HepG2 (cell line): ENCODE data around the gene XKR7. TPM values are rescaled to one million over a fixed set of nuclear protein-coding genes. Genes with fewer than 3 reads are reported as not detected.
A peak's percentile ranks its signal among the peaks of the same experiment; 100 is the strongest.

Source experiments
- ASH2L ChIP-seq: fragments of 300-600, 200-600 bp; sonication (generic); IDR thresholded peaks from 2 replicates; pipeline ENCODE4 v1.7.0; 2017; ENCODE audit warnings: low read depth, mild to moderate bottlenecking, moderate library complexity, mixed read lengths, low read length; ENCODE audit not compliant: insufficient read length
- BHLHE40 ChIP-seq: IDR thresholded peaks from 2 replicates; pipeline ENCODE4 v1.6.1; 2011; ENCODE audit warnings: low read length, improper control_type of control experiment
- CBX1 ChIP-seq: IDR thresholded peaks from one replicate; pipeline ENCODE4 v1.6.1; 2016; ENCODE audit warnings: antibody characterized with exemption, low read depth
- CENPT ChIP-seq: sonication (generic); formaldehyde crosslinking; IDR thresholded peaks from 2 replicates; pipeline ENCODE4 v1.8.0; 2022; ENCODE audit warnings: low read depth, mild to moderate bottlenecking, moderate library complexity, missing genetic modification reagents
- DNMT3B ChIP-seq: conservative IDR thresholded peaks from 2 replicates; pipeline ENCODE4 v1.6.1; 2016; ENCODE audit warnings: missing biosample characterization, control low read depth
- FOXK2 ChIP-seq: fragments of 450-650 bp; IDR thresholded peaks from 2 replicates; pipeline ENCODE4 v1.6.1; 2016
- HOXD1 ChIP-seq: sonication (generic); formaldehyde crosslinking; IDR thresholded peaks from 2 replicates; pipeline ENCODE4 v1.5.0; 2020; ENCODE audit warnings: missing genetic modification reagents
- MEIS1 ChIP-seq: sonication (generic); formaldehyde crosslinking; IDR thresholded peaks from 2 replicates; pipeline ENCODE4 v1.9.0; 2021; ENCODE audit warnings: mild to moderate bottlenecking, missing genetic modification reagents, moderate library complexity, borderline replicate concordance
- MLLT10 ChIP-seq: sonication (generic); formaldehyde crosslinking; IDR thresholded peaks from 2 replicates; pipeline ENCODE4 v1.4.0; 2020; ENCODE audit warnings: missing genetic modification reagents
- PHF8 ChIP-seq: sonication (generic); formaldehyde crosslinking; IDR thresholded peaks from 2 replicates; pipeline ENCODE4 v1.5.0; 2020; ENCODE audit warnings: missing genetic modification reagents
- POGZ ChIP-seq: sonication (generic); formaldehyde crosslinking; IDR thresholded peaks from 2 replicates; pipeline ENCODE4 v1.4.0; 2020; ENCODE audit warnings: mild to moderate bottlenecking, missing genetic modification reagents
- REXO4 ChIP-seq: sonication (generic); formaldehyde crosslinking; IDR thresholded peaks from 2 replicates; pipeline ENCODE4 v1.8.0; 2022; ENCODE audit warnings: missing genetic modification reagents, mild to moderate bottlenecking, borderline replicate concordance
- SAP130 ChIP-seq: IDR thresholded peaks from 2 replicates; pipeline ENCODE4 v1.6.1; 2016; ENCODE audit warnings: low read depth
- SMARCE1 ChIP-seq: fragments of 450-650 bp; IDR thresholded peaks from 2 replicates; pipeline ENCODE4 v1.6.1; 2017; ENCODE audit warnings: borderline replicate concordance
- SNAPC4 ChIP-seq: sonication (generic); formaldehyde crosslinking; IDR thresholded peaks from 2 replicates; pipeline ENCODE4 v1.4.0; 2020; ENCODE audit warnings: mild to moderate bottlenecking, missing genetic modification reagents
- TBL1XR1 ChIP-seq: fragments of 150-350 bp; IDR thresholded peaks from 2 replicates; pipeline ENCODE4 v1.6.1; 2014; ENCODE audit warnings: borderline replicate concordance, low read length; ENCODE audit not compliant: partially characterized antibody
- THYN1 ChIP-seq: sonication (generic); formaldehyde crosslinking; IDR thresholded peaks from 2 replicates; pipeline ENCODE4 v1.8.1; 2023; ENCODE audit warnings: low read depth, mild to moderate bottlenecking, moderate library complexity, missing genetic modification reagents, borderline replicate concordance
- ZNF234 ChIP-seq: sonication (generic); formaldehyde crosslinking; conservative IDR thresholded peaks from 2 replicates; pipeline ENCODE4 v1.5.1; 2020; ENCODE audit warnings: mild to moderate bottlenecking, missing genetic modification reagents
- ZNF569 ChIP-seq: sonication (generic); formaldehyde crosslinking; IDR thresholded peaks from 2 replicates; pipeline ENCODE4 v1.5.0; 2020; ENCODE audit warnings: mild to moderate bottlenecking, missing genetic modification reagents, moderate library complexity, borderline replicate concordance
- ZNF652 ChIP-seq: IDR thresholded peaks from 2 replicates; pipeline ENCODE4 v1.6.1; 2016; ENCODE audit warnings: low read depth, borderline replicate concordance
- ZNF746 ChIP-seq: sonication (generic); formaldehyde crosslinking; IDR thresholded peaks from 2 replicates; pipeline ENCODE4 v1.8.0; 2022; ENCODE audit warnings: mild to moderate bottlenecking, missing genetic modification reagents
- polyA plus RNA-seq, 8 experiments: library from polyadenylated mRNA; depleted of rRNA in 3 of 8; stranded (reverse) in 7 of 8; unstranded in 1 of 8; fragments of >200 nt; fragmentation: Illumina TruSeq in 4 of 8; extraction: Trizol in 4 of 8; gene quantifications; 2 replicates each; pipeline versions ENCODE4 v1.2.1 to v1.2.3, GENCODE V29; 2011 to 2016; ENCODE audit warnings: low read depth in 4 of 8, missing spikeins in 1 of 8, mixed read lengths in 1 of 8; ENCODE audit not compliant: insufficient read depth in 1 of 8
- total RNA-seq, 5 experiments: library from RNA; depleted of rRNA; stranded (reverse); fragments of >200 nt; fragmentation: Illumina TruSeq; extraction: Trizol; gene quantifications; 2 replicates each; pipeline ENCODE4 v1.2.3, GENCODE V29; 2016; ENCODE audit warnings: low read depth in 1 of 5
- TF ChIP-seq, protein P1 (sequence below): sonication (generic); formaldehyde crosslinking; IDR thresholded peaks from 2 replicates; pipeline ENCODE4 v1.4.0; 2020; ENCODE audit warnings: missing genetic modification reagents, borderline replicate concordance

XKR7 gene
- total and polyA plus RNA-seq, 2 of the 13 experiments (the other 11 are each of a cell fraction or from before 2014, with no cell fraction given), result not detected

GRCh38 chr20:31951530-31952453, 16.2 kb upstream of the XKR7 start, which contains the start of gene PDRG1 (continued):
- TF ChIP-seq POGZ (CRISPR knock-in tag), result peak; percentile 92
- TF ChIP-seq DNMT3B, result no peak
- peak; percentile 78; the same call in 1 of the 2 replicates for TF ChIP-seq ZNF569
- TF ChIP-seq SMARCE1, result no peak
- TF ChIP-seq ZNF234 (CRISPR knock-in tag), result no peak
- TF ChIP-seq, protein P1, sequence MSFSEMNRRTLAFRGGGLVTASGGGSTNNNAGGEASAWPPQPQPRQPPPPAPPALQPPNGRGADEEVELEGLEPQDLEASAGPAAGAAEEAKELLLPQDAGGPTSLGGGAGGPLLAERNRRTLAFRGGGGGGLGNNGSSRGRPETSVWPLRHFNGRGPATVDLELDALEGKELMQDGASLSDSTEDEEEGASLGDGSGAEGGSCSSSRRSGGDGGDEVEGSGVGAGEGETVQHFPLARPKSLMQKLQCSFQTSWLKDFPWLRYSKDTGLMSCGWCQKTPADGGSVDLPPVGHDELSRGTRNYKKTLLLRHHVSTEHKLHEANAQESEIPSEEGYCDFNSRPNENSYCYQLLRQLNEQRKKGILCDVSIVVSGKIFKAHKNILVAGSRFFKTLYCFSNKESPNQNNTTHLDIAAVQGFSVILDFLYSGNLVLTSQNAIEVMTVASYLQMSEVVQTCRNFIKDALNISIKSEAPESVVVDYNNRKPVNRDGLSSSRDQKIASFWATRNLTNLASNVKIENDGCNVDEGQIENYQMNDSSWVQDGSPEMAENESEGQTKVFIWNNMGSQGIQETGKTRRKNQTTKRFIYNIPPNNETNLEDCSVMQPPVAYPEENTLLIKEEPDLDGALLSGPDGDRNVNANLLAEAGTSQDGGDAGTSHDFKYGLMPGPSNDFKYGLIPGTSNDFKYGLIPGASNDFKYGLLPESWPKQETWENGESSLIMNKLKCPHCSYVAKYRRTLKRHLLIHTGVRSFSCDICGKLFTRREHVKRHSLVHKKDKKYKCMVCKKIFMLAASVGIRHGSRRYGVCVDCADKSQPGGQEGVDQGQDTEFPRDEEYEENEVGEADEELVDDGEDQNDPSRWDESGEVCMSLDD (CRISPR knock-in tag), result no peak
- peak; percentile 61 for TF ChIP-seq BHLHE40
- TF ChIP-seq HOXD1, result peak; percentile 91
- TF ChIP-seq TBL1XR1, result peak; percentile 79
- no peak for TF ChIP-seq FOXK2
- peak; percentile 82 for TF ChIP-seq ASH2L
- no peak for TF ChIP-seq REXO4 (CRISPR knock-in tag)
- no peak for TF ChIP-seq CENPT (CRISPR knock-in tag)
- peak; percentile 99 for TF ChIP-seq PHF8 (CRISPR knock-in tag)
- TF ChIP-seq MLLT10, result 0 out of 2 replicates have a peak, but pooled peaks have one; percentile 22
- peak; percentile 94 for TF ChIP-seq SAP130 (CRISPR knock-in tag)
- TF ChIP-seq THYN1 (CRISPR knock-in tag), result no peak
- TF ChIP-seq ZNF652 (CRISPR knock-in tag), result no peak
- TF ChIP-seq MEIS1 (CRISPR knock-in tag), result peak; percentile 22
- no peak for TF ChIP-seq CBX1
- peak; percentile 50; the same call in 1 of the 2 replicates for TF ChIP-seq ZNF746 (CRISPR knock-in tag)
- TF ChIP-seq SNAPC4 (CRISPR knock-in tag), result peak; percentile 63
